Heart right ventricle (tissue), 16 donors: Measurements from ENCODE around the gene TMEM184A. TPM values are rescaled to one million over a fixed set of nuclear protein-coding genes. Genes with fewer than 3 reads are reported as not detected.

Experiments
- ATAC-seq, 8 donors: fragments of 200-7000 bp; cut with Tn5 transposase; one replicate each; pipeline ENCODE4 v1.9.1; 2020; ENCODE audit warnings: mild to moderate bottlenecking in 8 of 8, moderate library complexity in 8 of 8, moderate number of reproducible peaks in 1 of 8
- DNase-seq, 2 donors: peaks; one replicate each; pipeline ENCODE4 v3.0.0-alpha.2; 2020
- H3K27ac ChIP-seq, 10 donors: fragments of 200-600 bp; sonication (generic) in 2 of 10; one replicate each; pipeline versions ENCODE4 v1.5.0 to v1.8.0; 2020 to 2022; ENCODE audit warnings: mild to moderate bottlenecking in 3 of 10
- H3K27me3 ChIP-seq, 7 donors: fragments of 200-600 bp; one replicate each; pipeline ENCODE4 v1.8.0; 2021 to 2022; ENCODE audit warnings: mild to moderate bottlenecking in 2 of 7
- H3K36me3 ChIP-seq, 9 donors: fragments of 200-600 bp; sonication (generic) in 1 of 9; one replicate each; pipeline versions ENCODE4 v1.5.0 to v1.8.0; 2020 to 2022; ENCODE audit warnings: mild to moderate bottlenecking in 2 of 9
- H3K4me1 ChIP-seq, 9 donors: fragments of 200-600 bp; sonication (generic) in 1 of 9; one replicate each; pipeline versions ENCODE4 v1.5.0 to v1.8.0; 2020 to 2022; ENCODE audit warnings: mild to moderate bottlenecking in 4 of 9
- H3K4me3 ChIP-seq, 10 donors: fragments of 200-600 bp; sonication (generic) in 2 of 10; one replicate each; pipeline versions ENCODE4 v1.5.0 to v1.8.0; 2020 to 2022; ENCODE audit warnings: mild to moderate bottlenecking in 7 of 10, moderate library complexity in 2 of 10
- H3K9me3 ChIP-seq, 11 donors: fragments of 200-600 bp in 10 of 11; sonication (generic) in 2 of 11; one replicate each; pipeline versions ENCODE4 v1.5.0 to v1.8.0; 2013 to 2022; ENCODE audit warnings: mild to moderate bottlenecking in 2 of 11, control low read depth in 1 of 11, moderate library complexity in 1 of 11
- WGBS, 2 donors: extraction: QIAGEN DNeasy Blood & Tissue Kit; methylation state at CpG; one replicate each; pipeline ENCODE4 v1.1.7; 2013; ENCODE audit warnings: inconsistent platforms in 1 of 2; 5-methylcytosine and 5-hydroxymethylcytosine counted together
- intact Hi-C, 10 donors: fragments of 100-400 bp; cut with DNase I; formaldehyde crosslinking; loops; one replicate each; pipeline versions ENCODE4 v1.11.1 to v1.14.2; 2022
- polyA plus RNA-seq, 2 donors: library from polyadenylated mRNA; stranded (reverse); fragments of 200-250 nt; gene quantifications; one replicate each; pipeline ENCODE4 v1.2.3, GENCODE V29; 2013
- total RNA-seq, 10 donors: library from RNA; stranded (reverse); fragmentation: NEBNext Ultra II Directional in 3 of 10; extraction: Animal tissue kit (Norgen Biotek cat#: 25700) in 3 of 10; gene quantifications; one replicate each; pipeline versions ENCODE4 v1.2.1 to v1.2.4, GENCODE V29; 2021 to 2023
- TF ChIP-seq, protein P1 (sequence below), 9 donors: fragments of 200-600 bp; sonication (generic) in 2 of 9; IDR thresholded peaks; one replicate each; pipeline versions ENCODE4 v1.5.0 to v1.8.0; 2021 to 2022; ENCODE audit warnings: antibody characterized with exemption in 9 of 9, mild to moderate bottlenecking in 5 of 9, moderate library complexity in 1 of 9
- donor health status: Arrhythmogenic right ventricular cardiomyopathy.
- donor health status: ischemic (EF 13 %, LVEDD 7.1; RV severe dilation, severe dysfunction).
- donor health status: healthy with polysubstance abuse.
- donor health status: DM: no; HTN: yes; CAD: no.
- donor health status: DM: no; HTN: no; CAD: no.
- donor health status: ischemic (EF 25% LVEDD 6.9; RV normal size, moderate dysfunction).
- donor health status: ischemic (EF 25% LVEDD 5.7; RV mildly dilated, moderate dysfunction).
- donor health status: healthy.
- donor health status: DM: yes; HTN: yes; CAD: no.
- donor health status: Ischemic cardiomyopathy.
- donor health status: ischemic (EF 35%, LVEDD 5.7; RV mildly dilated, moderate dysfunction).
- donor health status: nonischemic (EF 11% LVEDD 7.7; RV severe dilation, severe dysfunction).
- donor health status: DM: yes; HTN: yes; CAD: no.
- donor health status: PGD.
- donor health status: ischemic (EF 29% LVEDD 5.4; RV normal size, mild dysfunction).
- donor health status: nonischemic (EF 23%, LVEDD 6.1; RV moderate dilation, normal function).

The TMEM184A gene
- total and polyA plus RNA-seq, 12 donors, result 0.09 to 1.2 (median 0.51) TPM

DNA sequence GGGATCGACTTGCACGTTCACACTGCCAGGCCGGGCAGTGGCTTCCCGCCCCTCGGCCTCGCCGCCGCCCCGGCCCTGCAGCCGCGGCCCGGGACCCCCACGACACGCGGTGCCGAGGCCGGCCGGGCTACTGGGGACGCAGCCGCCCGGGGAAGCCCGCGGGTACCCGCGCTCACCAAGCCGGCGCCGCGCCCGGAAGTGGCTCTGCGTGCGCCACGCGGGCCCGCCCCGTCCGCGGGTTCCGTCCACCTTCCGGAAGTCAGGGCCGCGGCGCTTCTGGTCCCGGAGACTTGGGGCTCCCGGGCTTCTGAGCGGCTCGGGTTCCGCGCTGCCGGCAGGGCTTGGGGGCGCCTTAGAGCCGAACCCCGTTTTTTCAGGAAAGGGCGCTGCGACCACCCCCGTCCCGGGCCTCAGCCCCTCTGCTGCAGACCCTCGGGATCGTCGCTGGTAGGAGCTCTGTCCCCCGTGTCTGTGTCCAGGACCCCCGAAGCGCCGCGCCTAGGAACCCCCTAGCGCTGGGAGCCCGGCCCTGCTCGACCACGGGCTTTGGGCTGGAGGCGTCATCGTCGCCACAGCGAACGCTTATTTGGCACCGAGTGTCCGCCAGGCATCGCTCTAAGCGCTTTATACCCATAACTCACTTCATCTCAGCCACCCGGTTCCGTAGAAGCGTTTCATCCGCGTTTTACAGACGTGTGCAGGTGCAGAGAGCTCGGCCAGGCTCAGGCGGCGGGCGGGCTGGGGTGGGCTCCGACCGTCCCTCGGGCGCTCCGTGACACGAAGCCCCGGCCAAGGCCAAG is 14.0 kb upstream of the TMEM184A start, which contains the start of gene PSMG3:
TSS of gene PSMG3 (minus strand) at position 200 of the 800 bp plus-strand sequence. CDS start 693 bp downstream, outside the sequence.
- DNase-seq (peak; percentile 91 to 92), ATAC-seq (peak; percentile 95 to 99 (median 97))
- 0% methylated on average over 81 to 95 of the region's 95 CpGs for WGBS, 2 donors
- Histone ChIP-seq H3K9me3 (no peaks in the 10 kb centered on the region), H3K27me3 (no peaks in the 10 kb centered on the region), H3K4me1 (peaks cover 5 to 41% (median 26%) of the 10 kb centered on the region in 9 donors), H3K4me3 (peak within 1 kb of the TSS; percentile 76 to 100 (median 89)), H3K27ac (peak within 1 kb of the TSS; percentile 81 to 97 (median 95)), H3K36me3 (peaks cover 0 to 33% (median 0%) of the 10 kb centered on the region in 9 donors)
- TF ChIP-seq, protein P1, sequence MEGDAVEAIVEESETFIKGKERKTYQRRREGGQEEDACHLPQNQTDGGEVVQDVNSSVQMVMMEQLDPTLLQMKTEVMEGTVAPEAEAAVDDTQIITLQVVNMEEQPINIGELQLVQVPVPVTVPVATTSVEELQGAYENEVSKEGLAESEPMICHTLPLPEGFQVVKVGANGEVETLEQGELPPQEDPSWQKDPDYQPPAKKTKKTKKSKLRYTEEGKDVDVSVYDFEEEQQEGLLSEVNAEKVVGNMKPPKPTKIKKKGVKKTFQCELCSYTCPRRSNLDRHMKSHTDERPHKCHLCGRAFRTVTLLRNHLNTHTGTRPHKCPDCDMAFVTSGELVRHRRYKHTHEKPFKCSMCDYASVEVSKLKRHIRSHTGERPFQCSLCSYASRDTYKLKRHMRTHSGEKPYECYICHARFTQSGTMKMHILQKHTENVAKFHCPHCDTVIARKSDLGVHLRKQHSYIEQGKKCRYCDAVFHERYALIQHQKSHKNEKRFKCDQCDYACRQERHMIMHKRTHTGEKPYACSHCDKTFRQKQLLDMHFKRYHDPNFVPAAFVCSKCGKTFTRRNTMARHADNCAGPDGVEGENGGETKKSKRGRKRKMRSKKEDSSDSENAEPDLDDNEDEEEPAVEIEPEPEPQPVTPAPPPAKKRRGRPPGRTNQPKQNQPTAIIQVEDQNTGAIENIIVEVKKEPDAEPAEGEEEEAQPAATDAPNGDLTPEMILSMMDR (IDR thresholded peaks at IDR 0.05), result peak in 7 of 9 donors; percentile 4 to 58 (median 39)
- intact Hi-C loops, result loop anchor here in 6 of 10 donors (5.0 to 10.0 kb wide), 7 partner anchors 38 to 785 kb away; partner anchors contain the start of genes EIF3B (in 2 of the 6), MAFK (in 2 of the 6) and INTS1 (in 1 of the 6)

DNA sequence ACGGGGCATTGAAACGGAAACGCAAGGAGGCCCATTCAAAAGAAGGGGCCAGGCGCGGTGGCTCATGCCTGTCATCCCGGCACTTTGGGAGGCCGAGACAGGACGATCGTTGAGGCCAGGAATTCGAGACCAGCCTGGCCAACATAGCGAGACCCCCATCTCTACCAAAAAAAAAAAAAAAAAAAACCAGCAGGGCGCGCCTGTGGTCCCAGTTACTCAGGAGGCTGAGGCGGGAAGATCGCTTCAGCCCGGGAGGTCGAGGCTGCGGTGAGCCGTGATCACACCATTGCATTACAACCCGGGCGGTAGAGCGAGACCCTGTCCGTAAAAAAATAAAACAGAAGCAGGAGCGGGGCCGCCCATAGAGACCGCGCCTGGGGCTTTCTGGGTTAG is 13.4 kb upstream of the TMEM184A start:
- no peaks in the 10 kb centered on the region for H3K27me3 ChIP-seq
- DNase-seq (no peak), ATAC-seq (no peak)
- H3K4me3 ChIP-seq, result peak overlapping the region; percentile 76 to 100 (median 89)
- peaks cover 5 to 41% (median 26%) of the 10 kb centered on the region in 9 donors for H3K4me1 ChIP-seq
- no peaks in the 10 kb centered on the region for H3K9me3 ChIP-seq
- TF ChIP-seq, protein P1 (IDR thresholded peaks at IDR 0.05), result no peak
- 30 to 31% methylated on average over 27 of the region's 27 CpGs for WGBS, 2 donors
- peak overlapping the region; percentile 81 to 97 (median 95) for H3K27ac ChIP-seq
- intact Hi-C loops, result loop anchor here in 2 of 10 donors (5.0 kb wide), 2 partner anchors 37 to 67 kb away; partner anchors contain the start of genes INTS1 (in 1 of the 2) and MAFK (in 1 of the 2)
- H3K36me3 ChIP-seq, result peaks cover 0 to 34% (median 0%) of the 10 kb centered on the region in 9 donors

DNA sequence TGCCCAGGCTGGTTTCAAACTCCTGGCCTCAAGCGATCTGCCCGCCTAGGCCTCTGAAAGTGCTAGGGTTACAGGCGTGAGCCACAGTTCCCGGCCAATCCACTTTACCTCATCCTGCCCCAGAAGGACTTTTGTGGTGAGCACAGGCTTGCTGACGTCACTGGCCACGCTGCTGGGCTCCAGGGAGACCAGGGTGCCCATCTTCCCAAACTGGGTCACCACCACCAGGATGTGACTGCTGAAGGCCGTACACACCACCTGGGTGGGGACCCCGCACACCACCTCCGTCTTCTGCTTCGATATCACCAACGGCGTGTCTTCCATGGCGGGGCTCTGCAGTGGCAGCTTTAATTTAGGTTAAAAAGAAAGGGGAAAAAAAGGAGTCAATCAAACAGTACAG is 13.0 kb upstream of the TMEM184A start:
- peak overlapping the region in 9 of 10 donors; percentile 76 to 100 (median 89) for H3K4me3 ChIP-seq
- intact Hi-C loops, result loop anchor here in 2 of 10 donors (5.0 kb wide), 2 partner anchors 37 to 67 kb away; partner anchors contain the start of genes INTS1 (in 1 of the 2) and MAFK (in 1 of the 2)
- TF ChIP-seq, protein P1 (IDR thresholded peaks at IDR 0.05), result no peak
- no peaks in the 10 kb centered on the region for H3K27me3 ChIP-seq
- DNase-seq (no peak), ATAC-seq (no peak)
- WGBS, 2 donors, result 89% methylated on average over 13 of the region's 13 CpGs
- peak overlapping the region in 7 of 10 donors; percentile 92 to 97 (median 96) for H3K27ac ChIP-seq
- H3K9me3 ChIP-seq, result no peaks in the 10 kb centered on the region
- peaks cover 5 to 41% (median 26%) of the 10 kb centered on the region in 9 donors for H3K4me1 ChIP-seq
- H3K36me3 ChIP-seq, result peaks cover 0 to 34% (median 0%) of the 10 kb centered on the region in 9 donors

DNA sequence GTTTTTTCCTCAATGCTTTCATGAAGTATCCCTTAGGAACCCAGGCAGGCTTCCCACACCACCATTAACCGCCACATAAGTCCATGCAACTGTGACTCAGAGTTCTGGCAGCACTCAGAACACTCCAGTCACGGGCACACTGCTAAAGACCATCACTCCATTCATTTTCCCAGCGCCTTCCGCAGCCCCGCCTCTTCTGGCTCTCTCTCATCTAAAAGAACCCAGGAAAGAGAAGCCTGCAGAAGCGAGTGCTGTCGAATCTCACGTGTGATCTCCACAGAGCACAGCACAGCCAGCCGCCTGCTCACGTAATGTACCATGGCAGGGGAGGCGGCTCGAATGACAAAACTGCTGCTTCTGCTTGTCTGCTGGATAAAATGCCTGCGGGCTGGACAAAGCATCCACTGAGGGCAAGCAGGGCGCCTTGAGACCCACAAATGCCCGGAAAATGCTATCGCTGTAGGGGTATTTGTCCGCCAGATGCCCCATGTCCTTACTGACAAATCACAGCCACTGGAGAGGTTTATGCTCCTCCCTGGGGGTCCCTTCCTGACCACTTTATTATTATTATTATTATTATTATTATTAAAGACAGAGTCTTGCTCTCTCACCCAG is 12.0 kb upstream of the TMEM184A start:
- H3K27me3 ChIP-seq, result no peaks in the 10 kb centered on the region
- intact Hi-C loops, result loop anchor here in 2 of 10 donors (5.0 kb wide), 2 partner anchors 36 to 66 kb away; partner anchors contain the start of genes INTS1 (in 1 of the 2) and MAFK (in 1 of the 2)
- TF ChIP-seq, protein P1 (IDR thresholded peaks at IDR 0.05), result no peak
- no peak for DNase-seq
- 90 to 91% methylated on average over 17 of the region's 17 CpGs for WGBS, 2 donors
- H3K27ac ChIP-seq, result no peak overlapping the region
- no peak for ATAC-seq
- peaks cover 0 to 34% (median 0%) of the 10 kb centered on the region in 9 donors for H3K36me3 ChIP-seq
- H3K4me3 ChIP-seq, result no peak overlapping the region
- no peaks in the 10 kb centered on the region for H3K9me3 ChIP-seq
- peaks cover 5 to 41% (median 26%) of the 10 kb centered on the region in 9 donors for H3K4me1 ChIP-seq
